ENCODE measurements around the gene PSMA2. TPM values are rescaled to one million over a fixed set of nuclear protein-coding genes. Genes with fewer than 3 reads are reported as not detected.
A peak's percentile ranks its signal among the peaks of the same experiment; 100 is the strongest.

Gene PSMA2
- total RNA-seq, 2 experiments from 2014 or later = 193 to 197 TPM

DNA sequence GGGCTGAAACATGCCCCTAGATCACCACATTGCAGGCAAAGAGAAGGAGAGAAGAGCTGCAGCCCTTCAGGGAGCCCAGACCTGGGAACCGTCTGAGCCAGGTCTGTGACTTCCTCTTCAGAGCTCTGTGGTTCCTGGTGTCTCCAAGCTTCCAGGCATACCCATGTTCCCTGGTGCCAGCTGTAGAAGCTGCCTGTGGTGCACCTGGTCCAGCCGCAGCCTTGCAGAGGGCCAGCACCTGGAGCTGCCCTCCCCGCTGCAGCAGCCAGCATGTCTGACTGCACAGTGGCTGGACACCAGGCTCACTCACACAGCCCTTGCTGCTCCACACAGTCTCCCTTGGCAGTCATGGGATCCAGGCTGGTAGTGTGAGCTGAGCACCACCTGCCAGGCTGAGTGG is 53.7 kb downstream of the PSMA2 start:
- no peak for ATAC-seq
- peaks cover 6% of the 10 kb centered on the region for H3K27me3 Mint-ChIP-seq
- POLR2A ChIA-PET = interaction anchor here (1.3 kb wide), 1 partner anchor 9 kb away, joined by 3 read pairs; no protein-coding TSS in a partner anchor
- CTCF ChIA-PET = interaction anchor here (0.9 to 2.6 kb wide), 4 partner anchors 9 to 899 kb away, joined by 3 to 10 read pairs (median 4); no protein-coding TSS in a partner anchor
- no peak overlapping the region for H3K27ac Mint-ChIP-seq
- no peak overlapping the region for H3K4me3 Mint-ChIP-seq
- no peaks in the 10 kb centered on the region for H3K36me3 Mint-ChIP-seq (ENCODE audit: low read depth)
- no peaks in the 10 kb centered on the region for H3K9me3 Mint-ChIP-seq
- no peaks in the 10 kb centered on the region for H3K4me1 Mint-ChIP-seq (ENCODE audit: low read depth)
- DNase-seq = no peak
- TF ChIP-seq, protein P1, sequence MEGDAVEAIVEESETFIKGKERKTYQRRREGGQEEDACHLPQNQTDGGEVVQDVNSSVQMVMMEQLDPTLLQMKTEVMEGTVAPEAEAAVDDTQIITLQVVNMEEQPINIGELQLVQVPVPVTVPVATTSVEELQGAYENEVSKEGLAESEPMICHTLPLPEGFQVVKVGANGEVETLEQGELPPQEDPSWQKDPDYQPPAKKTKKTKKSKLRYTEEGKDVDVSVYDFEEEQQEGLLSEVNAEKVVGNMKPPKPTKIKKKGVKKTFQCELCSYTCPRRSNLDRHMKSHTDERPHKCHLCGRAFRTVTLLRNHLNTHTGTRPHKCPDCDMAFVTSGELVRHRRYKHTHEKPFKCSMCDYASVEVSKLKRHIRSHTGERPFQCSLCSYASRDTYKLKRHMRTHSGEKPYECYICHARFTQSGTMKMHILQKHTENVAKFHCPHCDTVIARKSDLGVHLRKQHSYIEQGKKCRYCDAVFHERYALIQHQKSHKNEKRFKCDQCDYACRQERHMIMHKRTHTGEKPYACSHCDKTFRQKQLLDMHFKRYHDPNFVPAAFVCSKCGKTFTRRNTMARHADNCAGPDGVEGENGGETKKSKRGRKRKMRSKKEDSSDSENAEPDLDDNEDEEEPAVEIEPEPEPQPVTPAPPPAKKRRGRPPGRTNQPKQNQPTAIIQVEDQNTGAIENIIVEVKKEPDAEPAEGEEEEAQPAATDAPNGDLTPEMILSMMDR (IDR thresholded peaks at IDR 0.05) = no peak
- intact Hi-C loops (cut with micrococcal nuclease) = no loop called here

DNA sequence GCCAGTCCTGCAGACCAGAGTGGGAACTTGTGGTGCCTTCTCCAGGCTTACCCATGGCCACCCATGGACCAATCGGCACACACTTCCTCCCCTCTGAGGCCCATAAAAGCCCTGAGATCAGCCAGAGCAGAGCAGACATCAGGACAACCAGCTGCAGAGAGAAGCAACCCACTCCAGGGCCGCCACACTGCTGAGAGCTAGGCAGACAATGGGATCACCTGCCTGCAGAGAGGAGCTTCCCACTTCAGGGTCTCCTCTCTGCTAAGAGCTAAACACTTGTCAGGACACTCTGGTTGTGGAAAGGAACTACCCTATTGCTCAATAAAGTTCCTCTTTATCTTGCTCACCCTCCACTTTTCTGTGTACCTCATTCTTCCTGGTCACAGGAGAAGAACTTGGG is 54.1 kb downstream of the PSMA2 start:
- TF ChIP-seq, protein P1 (IDR thresholded peaks at IDR 0.05) = no peak
- ChIA-PET CTCF (interaction anchor here (0.9 to 2.6 kb wide), 7 partner anchors 9 to 899 kb away, joined by 3 to 10 read pairs (median 3); no protein-coding TSS in a partner anchor), POLR2A (interaction anchor here (1.3 kb wide), 1 partner anchor 9 kb away, joined by 3 read pairs; no protein-coding TSS in a partner anchor)
- Mint-ChIP-seq H3K4me1 (ENCODE audit: low read depth) (no peaks in the 10 kb centered on the region), H3K9me3 (no peaks in the 10 kb centered on the region), H3K27me3 (peaks cover 6% of the 10 kb centered on the region), H3K36me3 (ENCODE audit: low read depth) (no peaks in the 10 kb centered on the region), H3K4me3 (no peak overlapping the region), H3K27ac (no peak overlapping the region)
- intact Hi-C loops (cut with micrococcal nuclease) = no loop called here
- ATAC-seq = no peak
- no peak for DNase-seq

DNA sequence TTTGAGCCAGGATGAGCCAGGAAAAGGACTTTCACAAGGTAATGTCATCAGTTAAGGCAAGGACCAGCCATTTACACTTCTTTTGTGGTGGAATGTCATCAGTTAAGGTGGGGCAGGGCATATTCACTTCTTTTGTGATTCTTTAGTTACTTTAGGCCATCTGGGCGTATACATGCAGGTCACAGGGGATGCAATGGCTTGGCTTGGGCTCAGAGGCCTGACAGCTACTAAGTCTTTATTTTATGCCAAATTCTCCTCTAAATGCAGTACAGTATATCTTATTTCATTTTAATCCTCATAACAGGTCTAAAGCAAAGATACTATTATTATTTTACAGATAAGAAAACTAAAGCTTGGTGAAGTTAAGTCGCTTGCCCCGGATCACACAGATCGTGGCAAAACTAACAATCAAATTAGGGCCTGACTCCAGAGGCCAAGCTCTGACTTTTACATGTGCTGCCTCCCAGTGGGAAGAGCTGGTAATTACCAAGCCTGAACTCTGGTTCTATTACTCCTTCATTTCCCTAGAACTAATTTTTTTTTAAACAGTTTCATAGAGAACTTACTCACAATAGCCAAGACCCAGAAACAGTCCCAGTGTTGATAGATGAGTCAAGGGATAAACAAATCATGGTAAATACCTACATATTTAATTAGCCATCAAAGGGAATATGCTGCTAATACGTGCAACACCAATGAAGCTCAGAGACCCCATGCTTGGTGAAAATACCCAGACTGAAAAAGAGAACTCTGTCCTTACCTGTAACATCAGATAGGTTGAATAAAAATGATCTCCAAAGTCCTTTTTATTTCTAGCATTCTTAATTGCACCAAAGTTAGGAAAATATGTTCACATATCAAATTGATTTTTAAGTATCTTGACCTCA is 55.5 kb downstream of the PSMA2 start:
- intact Hi-C loops (cut with micrococcal nuclease) = no loop called here
- Mint-ChIP-seq H3K4me3 (no peak overlapping the region), H3K27ac (no peak overlapping the region), H3K4me1 (ENCODE audit: low read depth) (no peaks in the 10 kb centered on the region), H3K9me3 (no peaks in the 10 kb centered on the region), H3K36me3 (ENCODE audit: low read depth) (no peaks in the 10 kb centered on the region), H3K27me3 (peaks cover 6% of the 10 kb centered on the region)
- TF ChIP-seq, protein P1 (IDR thresholded peaks at IDR 0.05) = peak; percentile 84
- ChIA-PET POLR2A (interaction anchor here (0.9 to 1.0 kb wide), 2 partner anchors 9 to 18 kb away, joined by 3 read pairs; no protein-coding TSS in a partner anchor), CTCF (interaction anchor here (0.7 to 2.6 kb wide), 22 partner anchors 10 to 943 kb away, joined by 3 to 21 read pairs (median 3); partner anchors contain the start of genes C7orf25, MRPL32 and PSMA2)
- ATAC-seq (peak; percentile 92), DNase-seq (peak; percentile 77)

DNA sequence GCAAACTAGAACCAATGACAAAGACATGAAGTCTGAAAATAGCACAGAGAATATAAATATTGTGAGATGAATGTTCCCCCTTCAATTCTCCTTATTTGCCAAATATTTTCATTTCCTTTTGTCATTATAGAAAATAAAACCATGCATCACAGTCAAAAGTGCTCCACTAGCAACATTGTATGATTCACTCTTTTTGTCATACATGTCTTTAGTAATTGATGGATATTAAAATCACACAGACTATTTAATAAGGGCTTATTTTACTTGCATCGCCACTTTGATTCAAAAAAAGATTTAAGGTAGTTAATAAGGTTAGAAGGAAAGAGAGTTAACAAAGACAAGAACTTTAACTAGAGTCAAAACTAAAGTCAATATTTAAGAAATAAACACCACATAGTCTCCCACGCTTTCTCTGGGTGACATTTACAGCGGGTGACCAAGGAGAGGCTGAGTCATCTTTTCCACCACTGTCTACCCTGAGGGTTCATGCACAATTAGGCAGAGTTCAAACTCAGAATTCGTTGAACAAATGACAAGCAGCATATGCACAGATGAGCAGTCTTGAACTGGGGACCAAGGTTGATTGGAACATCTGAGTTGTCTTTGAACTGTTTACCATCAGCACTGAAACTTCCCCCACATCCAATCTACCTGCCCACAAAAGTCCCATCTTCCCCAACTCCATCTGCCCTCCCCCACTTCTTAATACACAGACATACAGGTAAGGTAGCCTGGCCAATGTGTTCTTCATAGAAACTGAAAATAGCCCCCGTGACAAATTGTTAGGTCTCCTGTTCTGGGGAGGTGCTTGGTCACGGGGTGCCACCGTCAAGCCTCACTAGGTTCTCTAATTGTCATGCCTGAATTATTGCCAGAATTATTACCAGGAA is 62.6 kb downstream of the PSMA2 start:
- ATAC-seq = peak; percentile 94

More for the DNA sequence above, 62.6 kb downstream of the PSMA2 start:
- ChIA-PET POLR2A (no interaction called here), CTCF (no interaction called here)
- H3K9me3 Mint-ChIP-seq = peaks cover 8% of the 10 kb centered on the region
- DNase-seq = peak; percentile 79
- H3K27ac Mint-ChIP-seq = peak overlapping the region; percentile 79
- peaks cover 20% of the 10 kb centered on the region for H3K4me1 Mint-ChIP-seq (ENCODE audit: low read depth)
- peak overlapping the region; percentile 16 for H3K4me3 Mint-ChIP-seq
- peaks cover 7% of the 10 kb centered on the region for H3K36me3 Mint-ChIP-seq (ENCODE audit: low read depth)
- peaks cover 11% of the 10 kb centered on the region for H3K27me3 Mint-ChIP-seq
- intact Hi-C loops (cut with micrococcal nuclease) = no loop called here
- TF ChIP-seq, protein P1 (IDR thresholded peaks at IDR 0.05) = no peak

Data from activated CD8-positive, alpha-beta T cell treated with anti-CD3 and anti-CD28 coated beads for 36 hours (primary cell).